SK-N-SH (cell line): ENCODE results near the gene WHRN. TPM values are rescaled to one million over a fixed set of nuclear protein-coding genes. Genes with fewer than 3 reads are reported as not detected.
A peak's percentile ranks its signal among the peaks of the same experiment; 100 is the strongest.

Experiments used
- CTCF ChIA-PET: fragments of 300-600, 350-600 bp; formaldehyde crosslinking; extraction: SDS; loops from one replicate; lab custom pipeline; 2021; lab: Yijun Ruan, JAX
- POLR2A ChIA-PET: fragments of 350-600 bp; sonication (Branson Sonifier 250); formaldehyde crosslinking; extraction: SDS; loops from one replicate; lab custom pipeline; 2020; ENCODE audit warnings: antibody characterized with exemption, inconsistent platforms; lab: Yijun Ruan, JAX
- DNase-seq: peaks from one replicate; pipeline ENCODE4 v3.0.0; 2012
- H2AFZ ChIP-seq: fragments of 200-600 bp; sonication (generic); 2 replicates; pipeline ENCODE4 v1.8.1; 2016; ENCODE audit warnings: antibody characterized with exemption, mild to moderate bottlenecking, low read depth
- H3F3A ChIP-seq: fragments of 200-600 bp; sonication (generic); replicated peaks from 2 replicates; pipeline ENCODE3; 2016; ENCODE audit warnings: antibody characterized with exemption, mild to moderate bottlenecking; ENCODE audit not compliant: insufficient read depth
- H3K27ac ChIP-seq, 2 experiments: fragments of 200-500 bp in 1 of 2; fragments of 200-600 bp in 1 of 2; sonication (Bioruptor generic) in 1 of 2; sonication (generic), shearing (Covaris generic) in 1 of 2; 2 replicates each; pipeline versions ENCODE4 v1.5.1 to v1.6.1; 2014 to 2016; ENCODE audit warnings: low read depth in 2 of 2, inconsistent platforms in 1 of 2, low read length in 1 of 2, mild to moderate bottlenecking in 1 of 2, mixed read lengths in 1 of 2
- H3K27me3 ChIP-seq: fragments of 200-600 bp; sonication (generic), shearing (Covaris generic); 2 replicates; pipeline ENCODE4 v1.6.1; 2016; ENCODE audit warnings: mixed run types; ENCODE audit not compliant: insufficient read depth
- H3K36me3 ChIP-seq, 2 experiments: fragments of 200-500 bp in 1 of 2; fragments of 200-600 bp in 1 of 2; sonication (Bioruptor generic) in 1 of 2; sonication (generic) in 1 of 2; replicated peaks in 1 of 2; 2 replicates each; pipeline versions ENCODE3 to v1.5.1; 2014 to 2016; ENCODE audit warnings: low read length in 1 of 2, mild to moderate bottlenecking in 1 of 2; ENCODE audit not compliant: insufficient read depth in 2 of 2, control insufficient read depth in 1 of 2
- H3K4me1 ChIP-seq, 2 experiments: fragments of 200-500 bp in 1 of 2; fragments of 200-600 bp in 1 of 2; sonication (Bioruptor generic) in 1 of 2; sonication (generic), shearing (Covaris generic) in 1 of 2; 2 replicates each; pipeline versions ENCODE4 v1.5.1 to v1.6.1; 2014 to 2016; ENCODE audit warnings: low read depth in 1 of 2, low read length in 1 of 2, mixed run types in 1 of 2; ENCODE audit not compliant: insufficient read depth in 2 of 2, control insufficient read depth in 1 of 2
- H3K4me2 ChIP-seq: fragments of 200-600 bp; sonication (generic), shearing (Covaris generic); 2 replicates; pipeline ENCODE4 v1.6.1; 2017; ENCODE audit warnings: mixed run types
- H3K4me3 ChIP-seq, 2 experiments: fragments of 200-500 bp in 1 of 2; fragments of 200-600 bp in 1 of 2; sonication (Bioruptor generic) in 1 of 2; sonication (generic), shearing (Covaris generic) in 1 of 2; 2 replicates each; pipeline versions ENCODE4 v1.5.1 to v1.8.1; 2014 to 2016; ENCODE audit warnings: low read depth in 2 of 2, inconsistent platforms in 1 of 2, low read length in 1 of 2, mild to moderate bottlenecking in 1 of 2, mixed read lengths in 1 of 2, moderate library complexity in 1 of 2
- H3K79me2 ChIP-seq: fragments of 200-600 bp; sonication (generic); 2 replicates; pipeline ENCODE4 v1.8.1; 2017; ENCODE audit warnings: mild to moderate bottlenecking; ENCODE audit not compliant: insufficient read depth
- H3K9ac ChIP-seq: fragments of 200-600 bp; sonication (generic); 2 replicates; pipeline ENCODE4 v1.6.1; 2017; ENCODE audit warnings: mixed run types
- H3K9me2 ChIP-seq: fragments of 200-600 bp; sonication (generic); 2 replicates; pipeline ENCODE4 v1.6.1; 2017; ENCODE audit warnings: mixed run types
- H3K9me3 ChIP-seq: fragments of 200-600 bp; sonication (generic); 2 replicates; pipeline ENCODE4 v1.6.1; 2017; ENCODE audit warnings: mixed run types, mild to moderate bottlenecking, moderate library complexity
- H4K20me1 ChIP-seq: fragments of 200-600 bp; sonication (generic); 2 replicates; pipeline ENCODE4 v1.6.1; 2017; ENCODE audit warnings: mild to moderate bottlenecking, mixed run types; ENCODE audit not compliant: insufficient read depth
- CTCF ChIP-seq: fragments of 200-600 bp; sonication (generic); IDR thresholded peaks from 2 replicates; pipeline ENCODE4 v1.6.1; 2017; ENCODE audit warnings: antibody characterized with exemption, mild to moderate bottlenecking, moderate library complexity
- FOSL2 ChIP-seq: IDR thresholded peaks from 2 replicates; pipeline ENCODE4 v1.4.0; 2012; ENCODE audit warnings: low read depth, mild to moderate bottlenecking, moderate library complexity, borderline replicate concordance
- GATA2 ChIP-seq: sonication (generic); formaldehyde crosslinking; IDR thresholded peaks from 2 replicates; pipeline ENCODE4 v1.5.0; 2020; ENCODE audit warnings: mild to moderate bottlenecking, missing genetic modification reagents
- MAX ChIP-seq: IDR thresholded peaks from 2 replicates; pipeline ENCODE4 v1.4.0; 2012; ENCODE audit warnings: low read depth
- MEF2A ChIP-seq: IDR thresholded peaks from 2 replicates; pipeline ENCODE4 v1.4.0; 2012; ENCODE audit warnings: low read depth, borderline replicate concordance
- NRF1 ChIP-seq: IDR thresholded peaks from 2 replicates; pipeline ENCODE4 v1.6.1; 2012; ENCODE audit warnings: low read depth, mild to moderate bottlenecking, low read length
- RAD21 ChIP-seq: IDR thresholded peaks from 2 replicates; pipeline ENCODE4 v1.6.1; 2012; ENCODE audit warnings: mild to moderate bottlenecking, low read length
- RCOR1 ChIP-seq: fragments of 150-350 bp; IDR thresholded peaks from 2 replicates; pipeline ENCODE4 v1.6.1; 2017; ENCODE audit warnings: antibody characterized with exemption, low read length
- RFX5 ChIP-seq: IDR thresholded peaks from 2 replicates; pipeline ENCODE4 v1.6.1; 2012; ENCODE audit warnings: mild to moderate bottlenecking, improper control_type of control experiment, low read length
- SMC3 ChIP-seq: IDR thresholded peaks from 2 replicates; pipeline ENCODE4 v1.6.1; 2012; ENCODE audit warnings: low read depth, low read length, improper control_type of control experiment
- TAF1 ChIP-seq: IDR thresholded peaks from 2 replicates; pipeline ENCODE4 v1.6.1; 2012; ENCODE audit warnings: low read depth, mild to moderate bottlenecking, low read length, moderate library complexity, borderline replicate concordance
- USF2 ChIP-seq: fragments of 150-350 bp; IDR thresholded peaks from 2 replicates; pipeline ENCODE4 v1.6.1; 2017; ENCODE audit warnings: antibody characterized with exemption, low read length, low read depth, borderline replicate concordance
- ZBTB33 ChIP-seq: IDR thresholded peaks from 2 replicates; pipeline ENCODE4 v1.4.0; 2012; ENCODE audit warnings: low read depth, borderline replicate concordance
- WGBS: methylation state at CpG from one replicate; pipeline ENCODE4 v1.1.6; 2017; ENCODE audit warnings: low lambda C conversion rate; 5-methylcytosine and 5-hydroxymethylcytosine counted together
- polyA plus RNA-seq, 3 experiments: library from polyadenylated mRNA; depleted of rRNA; stranded (reverse); fragments of >200 nt; gene quantifications; 2 replicates each; pipeline ENCODE4 v1.2.3, GENCODE V29; 2012

The WHRN gene
- polyA plus RNA-seq, 1 of the 3 experiments (the other 2 are of a cell fraction): 4.6 TPM

- Histone ChIP-seq H2AFZ (no peak overlapping the region), H3K27me3 (no peaks in the 10 kb centered on the region; the same call in 1 of the 2 replicates), H4K20me1 (no peaks in the 10 kb centered on the region), H3F3A (no peaks in the 10 kb centered on the region), H3K9ac (no peak overlapping the region), H3K36me3 (no peaks in the 10 kb centered on the region), H3K9me2 (no peaks in the 10 kb centered on the region), H3K4me1 (no peaks in the 10 kb centered on the region), H3K79me2 (no peaks in the 10 kb centered on the region), H3K4me3 (no peak overlapping the region), H3K9me3 (no peaks in the 10 kb centered on the region), H3K27ac (no peak overlapping the region), H3K4me2 (no peak overlapping the region)
- TF ChIP-seq RCOR1 (no peak), SMC3 (peak; percentile 70), GATA2 (no peak), MAX (no peak), MEF2A (no peak), RAD21 (peak; percentile 85), FOSL2 (no peak), ZBTB33 (no peak), USF2 (no peak), NRF1 (no peak), RFX5 (no peak), CTCF (peak; percentile 71), TAF1 (no peak)
- WGBS: 48% methylated on average over 9 of the region's 9 CpGs
- ChIA-PET POLR2A (no interaction called here), CTCF (interaction anchor here (0.6 to 6.2 kb wide), 29 partner anchors 9 to 595 kb away, joined by 3 to 72 read pairs (median 4); partner anchors contain the start of gene TEX48)
- peak; percentile 64 for DNase-seq
These were observed 70.4 kb downstream of the WHRN start for GRCh38 chr9:114434878-114435311.
